Measurements from ENCODE around the gene PRDX4.
"Not testable (repeated sequence)": the region's sequence is repeated elsewhere in the genome, so short reads cannot be mapped to it uniquely, and the experiment has no call there.

The PRDX4 gene

GRCh38 chrX:23667239-23668177 lies at the start of gene PRDX4:
Gene PRDX4 (plus strand): TSS chrX:23667493. CDS start chrX:23667571, 78 bp downstream.
- DNase-seq: peak; percentile 60

- no peak for DNase-seq
Observed at GRCh38 chrX:23621621-23622265, 45.5 kb upstream of the PRDX4 start.

- DNase-seq: no peak
Observed at GRCh38 chrX:23623797-23624196, 43.5 kb upstream of the PRDX4 start.

GRCh38 chrX:23626651-23627050 lies 40.6 kb upstream of the PRDX4 start:
- no peak for DNase-seq

GRCh38 chrX:23628131-23628530 lies 39.2 kb upstream of the PRDX4 start:
- no peak for DNase-seq

GRCh38 chrX:23631136-23631535 lies 36.2 kb upstream of the PRDX4 start:
- DNase-seq: no peak

GRCh38 chrX:23633834-23634580 lies 33.3 kb upstream of the PRDX4 start:
- no peak for DNase-seq

- DNase-seq: no peak
Observed at GRCh38 chrX:23637187-23637586, 30.1 kb upstream of the PRDX4 start.

- no peak for DNase-seq
Observed at GRCh38 chrX:23643020-23643419, 24.3 kb upstream of the PRDX4 start.

- no peak for DNase-seq
Observed at GRCh38 chrX:23644744-23645143, 22.5 kb upstream of the PRDX4 start.

- no peak for DNase-seq
Observed at GRCh38 chrX:23656091-23656490, 11.2 kb upstream of the PRDX4 start.

GRCh38 chrX:23656684-23657083 lies 10.6 kb upstream of the PRDX4 start:
- no peak for DNase-seq

GRCh38 chrX:23659339-23659738 lies 8.0 kb upstream of the PRDX4 start:
- no peak for DNase-seq

GRCh38 chrX:23660083-23660765 lies 7.1 kb upstream of the PRDX4 start:
- DNase-seq: not testable (repeated sequence)

GRCh38 chrX:23660766-23661132 lies 6.5 kb upstream of the PRDX4 start:
- no peak for DNase-seq

GRCh38 chrX:23661671-23662070 lies 5.6 kb upstream of the PRDX4 start:
- DNase-seq: no peak

GRCh38 chrX:23662187-23662586 lies 5.1 kb upstream of the PRDX4 start:
- no peak for DNase-seq

- no peak for DNase-seq
Observed at GRCh38 chrX:23662853-23663252, 4.4 kb upstream of the PRDX4 start.

GRCh38 chrX:23664496-23664895 lies 2.8 kb upstream of the PRDX4 start:
- DNase-seq: no peak

- no peak for DNase-seq
Observed at GRCh38 chrX:23666282-23666681, 1.0 kb upstream of the PRDX4 start.

- DNase-seq: no peak
Observed at GRCh38 chrX:23668335-23668734, 1.0 kb downstream of the PRDX4 start.

- DNase-seq: no peak
Observed at GRCh38 chrX:23670528-23670927, 3.2 kb downstream of the PRDX4 start.

GRCh38 chrX:23673108-23673507 lies 5.8 kb downstream of the PRDX4 start:
- no peak for DNase-seq

Measured in GOT3 (cell line).